Lower lobe of right lung (tissue), 2 donors: Measurements from ENCODE around the gene RPS6KB2. TPM values are rescaled to one million over a fixed set of nuclear protein-coding genes. Genes with fewer than 3 reads are reported as not detected.

Source experiments
- ATAC-seq, 2 donors: fragments of 200-7000 bp; cut with Tn5 transposase; one replicate each; pipeline ENCODE4 v1.9.1; 2020 to 2022; ENCODE audit warnings: mild to moderate bottlenecking in 2 of 2, moderate library complexity in 2 of 2
- DNase-seq: peaks from one replicate; pipeline ENCODE4 v3.0.0-alpha.2; 2020
- H3K27ac ChIP-seq: fragments of 200-600 bp; one replicate; pipeline ENCODE4 v1.8.0; 2022
- H3K27me3 ChIP-seq: fragments of 200-600 bp; one replicate; pipeline ENCODE4 v1.8.0; 2022; ENCODE audit warnings: low read depth
- H3K36me3 ChIP-seq: fragments of 200-600 bp; one replicate; pipeline ENCODE4 v1.8.0; 2022; ENCODE audit warnings: mild to moderate bottlenecking
- H3K4me1 ChIP-seq: fragments of 200-600 bp; one replicate; pipeline ENCODE4 v1.8.0; 2022
- H3K4me3 ChIP-seq: fragments of 200-600 bp; one replicate; pipeline ENCODE4 v1.8.0; 2022; ENCODE audit warnings: mild to moderate bottlenecking
- H3K9me3 ChIP-seq: fragments of 200-600 bp; one replicate; pipeline ENCODE4 v1.8.0; 2022
- CTCF ChIP-seq: fragments of 200-600 bp; IDR thresholded peaks from one replicate; pipeline ENCODE4 v1.8.0; 2022; ENCODE audit warnings: antibody characterized with exemption, mild to moderate bottlenecking
- intact Hi-C: fragments of 100-400 bp; cut with DNase I; formaldehyde crosslinking; loops from one replicate; pipeline ENCODE4 v1.11.0; 2022
- total RNA-seq: library from RNA; stranded (reverse); fragmentation: NEBNext Ultra II Directional; extraction: Animal tissue kit (Norgen Biotek cat#: 25700); gene quantifications from one replicate; pipeline ENCODE4 v1.2.1, GENCODE V29; 2021
- donor health status: DM: no; HTN: yes; CAD: no; lungs with severe emphysema.

The RPS6KB2 gene
- total RNA-seq, 1 donor from 2014 or later = 42.1 TPM

GRCh38 chr11:67456068-67456705, 27.9 kb downstream of the RPS6KB2 start:
- Histone ChIP-seq H3K27me3 (no peaks in the 10 kb centered on the region), H3K36me3 (no peaks in the 10 kb centered on the region), H3K4me1 (peaks cover 6% of the 10 kb centered on the region), H3K27ac (no peak overlapping the region), H3K4me3 (no peak overlapping the region), H3K9me3 (no peaks in the 10 kb centered on the region)
- DNase-seq (peak; percentile 42), ATAC-seq (no peak)
- no peak for TF ChIP-seq CTCF
- intact Hi-C loops = no loop called here

- intact Hi-C loops = no loop called here
- Histone ChIP-seq H3K4me1 (peaks cover 3% of the 10 kb centered on the region), H3K27me3 (no peaks in the 10 kb centered on the region), H3K9me3 (no peaks in the 10 kb centered on the region), H3K27ac (no peak overlapping the region), H3K36me3 (no peaks in the 10 kb centered on the region), H3K4me3 (no peak overlapping the region)
- TF ChIP-seq CTCF = no peak
- DNase-seq (no peak), ATAC-seq (no peak)
These were observed 29.2 kb downstream of the RPS6KB2 start for GRCh38 chr11:67457453-67457852.

GRCh38 chr11:67458266-67458665, 30.0 kb downstream of the RPS6KB2 start:
- no peak for TF ChIP-seq CTCF
- intact Hi-C loops = no loop called here
- no peak overlapping the region for H3K4me3 ChIP-seq
- no peaks in the 10 kb centered on the region for H3K27me3 ChIP-seq
- no peaks in the 10 kb centered on the region for H3K36me3 ChIP-seq
- no peak overlapping the region for H3K27ac ChIP-seq
- H3K4me1 ChIP-seq = no peaks in the 10 kb centered on the region
- no peak for ATAC-seq
- no peak for DNase-seq
- no peaks in the 10 kb centered on the region for H3K9me3 ChIP-seq

- Histone ChIP-seq H3K27me3 (no peaks in the 10 kb centered on the region), H3K36me3 (peaks cover 6% of the 10 kb centered on the region), H3K9me3 (no peaks in the 10 kb centered on the region), H3K4me1 (peaks cover 38% of the 10 kb centered on the region), H3K27ac (peak overlapping the region; percentile 93), H3K4me3 (no peak overlapping the region)
- ATAC-seq (no peak), DNase-seq (no peak)
- intact Hi-C loops = no loop called here
- TF ChIP-seq CTCF = no peak
These were observed 34.9 kb downstream of the RPS6KB2 start for GRCh38 chr11:67463186-67463585.

GRCh38 chr11:67463680-67464410, 35.6 kb downstream of the RPS6KB2 start:
- DNase-seq = peak; percentile 88
- Histone ChIP-seq H3K36me3 (peaks cover 6% of the 10 kb centered on the region), H3K27ac (peak overlapping the region; percentile 93), H3K27me3 (no peaks in the 10 kb centered on the region), H3K4me1 (peaks cover 42% of the 10 kb centered on the region), H3K4me3 (peak overlapping the region; percentile 67), H3K9me3 (no peaks in the 10 kb centered on the region)
- ATAC-seq = peak; percentile 39 to 75
- no peak for TF ChIP-seq CTCF
- intact Hi-C loops = no loop called here
